ENCODE data around the gene SMG6.

Gene SMG6

GRCh38 chr17:2101448-2102257, 201.9 kb downstream of the SMG6 start:
- in situ Hi-C loops (cut with MboI; ENCODE audit: low sequenced_read_pairs, unreplicated experiment) = no loop called here
- DNase-seq (ENCODE audit: low spot score) = no peak
- TF ChIP-seq CTCF (IDR thresholded peaks at IDR 0.05; ENCODE audit: borderline replicate concordance, control extremely low read depth, extremely low read depth, insufficient read depth, missing control alignments) = no peak

GRCh38 chr17:2095536-2095910, 208.1 kb downstream of the SMG6 start:
- TF ChIP-seq CTCF (IDR thresholded peaks at IDR 0.05; ENCODE audit: borderline replicate concordance, control extremely low read depth, extremely low read depth, insufficient read depth, missing control alignments) = no peak
- in situ Hi-C loops (cut with MboI; ENCODE audit: low sequenced_read_pairs, unreplicated experiment) = no loop called here
- no peak for DNase-seq (ENCODE audit: low spot score)

GRCh38 chr17:2094891-2095535, 208.6 kb downstream of the SMG6 start:
- no peak for DNase-seq (ENCODE audit: low spot score)
- in situ Hi-C loops (cut with MboI; ENCODE audit: low sequenced_read_pairs, unreplicated experiment) = no loop called here
- peak; percentile 66 for TF ChIP-seq CTCF (IDR thresholded peaks at IDR 0.05; ENCODE audit: borderline replicate concordance, control extremely low read depth, extremely low read depth, insufficient read depth, missing control alignments)

GRCh38 chr17:2093349-2093748, 210.2 kb downstream of the SMG6 start:
- in situ Hi-C loops (cut with MboI; ENCODE audit: low sequenced_read_pairs, unreplicated experiment) = no loop called here
- no peak for TF ChIP-seq CTCF (IDR thresholded peaks at IDR 0.05; ENCODE audit: borderline replicate concordance, control extremely low read depth, extremely low read depth, insufficient read depth, missing control alignments)
- no peak for DNase-seq (ENCODE audit: low spot score)

- in situ Hi-C loops (cut with MboI; ENCODE audit: low sequenced_read_pairs, unreplicated experiment) = no loop called here
- DNase-seq (ENCODE audit: low spot score) = no peak
- no peak for TF ChIP-seq CTCF (IDR thresholded peaks at IDR 0.05; ENCODE audit: borderline replicate concordance, control extremely low read depth, extremely low read depth, insufficient read depth, missing control alignments)
These were observed 211.3 kb downstream of the SMG6 start for GRCh38 chr17:2092253-2092652.

- in situ Hi-C loops (cut with MboI; ENCODE audit: low sequenced_read_pairs, unreplicated experiment) = no loop called here
- DNase-seq (ENCODE audit: low spot score) = no peak
- no peak for TF ChIP-seq CTCF (IDR thresholded peaks at IDR 0.05; ENCODE audit: borderline replicate concordance, control extremely low read depth, extremely low read depth, insufficient read depth, missing control alignments)
These were observed 212.6 kb downstream of the SMG6 start for GRCh38 chr17:2090804-2091534.

Measured in GM13976 (cell line).